HG02973 (cell line): ENCODE measurements around the gene VWF.
"Not testable (repeated sequence)": the region's sequence is repeated elsewhere in the genome, so short reads cannot be mapped to it uniquely, and the experiment has no call there.

Experiments
- ATAC-seq: cut with Tn5 transposase; IDR thresholded peaks from one replicate; pipeline ENCODE4 v1.9.1; 2021; ENCODE audit warnings: moderate library complexity; ENCODE audit not compliant: unreplicated experiment

The VWF gene

DNA sequence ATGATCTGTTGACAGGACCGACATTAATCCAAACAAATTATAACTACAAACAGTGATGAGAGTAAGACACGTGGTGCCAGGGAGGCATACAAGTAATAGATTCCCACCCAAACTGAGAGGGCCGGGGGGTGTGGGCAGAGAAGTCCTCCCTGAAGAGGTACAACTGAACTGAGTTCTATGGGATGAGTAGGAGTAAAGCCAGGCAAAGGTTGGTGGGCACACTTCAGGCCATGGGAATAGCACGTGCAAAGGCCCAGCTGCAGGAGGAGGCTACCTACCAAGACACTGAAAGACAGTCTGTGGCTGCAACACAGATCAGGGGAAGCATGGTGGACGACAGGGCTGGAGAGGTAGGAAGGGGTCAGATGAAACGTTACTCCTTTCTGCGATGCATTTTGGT is 22.0 kb upstream of the VWF start:
- ATAC-seq: no peak

DNA sequence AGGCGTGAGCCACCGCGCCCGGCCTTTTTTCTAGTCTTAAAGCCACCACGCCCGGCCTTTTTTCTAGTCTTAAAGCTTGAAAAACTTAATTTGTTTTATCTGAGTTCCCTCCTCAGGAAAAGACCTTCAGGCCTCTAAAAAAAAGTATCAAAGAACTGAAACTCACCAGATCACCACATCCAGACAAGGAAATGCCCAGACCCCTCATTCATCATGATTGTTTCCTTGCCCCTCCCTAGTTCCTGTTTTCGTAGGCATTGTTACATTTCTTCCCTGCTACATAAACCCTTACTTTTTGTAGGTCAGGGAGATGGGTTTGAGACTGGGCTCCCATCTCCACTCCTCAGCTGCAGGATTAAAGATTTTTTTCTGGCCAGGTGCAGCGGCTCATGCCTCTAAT is 21.1 kb upstream of the VWF start:
- ATAC-seq: no peak

DNA sequence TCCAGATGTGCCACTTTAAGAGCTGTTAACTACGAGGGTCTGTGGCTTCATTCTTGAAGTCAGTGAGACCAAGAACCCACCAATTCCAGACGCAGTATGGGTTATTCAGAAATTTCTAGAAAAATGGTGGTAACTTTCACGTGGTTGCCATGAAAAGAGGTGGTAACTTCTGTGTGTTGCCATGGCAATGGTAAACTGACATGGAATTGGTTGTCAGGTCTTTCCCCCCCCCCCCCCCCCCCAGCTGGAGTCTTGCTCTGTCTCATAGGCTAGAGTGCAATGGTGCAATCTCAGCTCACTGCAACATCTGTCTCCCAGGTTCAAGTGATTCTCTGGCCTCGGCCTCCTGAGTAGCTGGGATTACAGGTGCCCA is 18.8 kb upstream of the VWF start:
- ATAC-seq: no peak

GRCh38 chr12:6142368-6143302 is 18.2 kb upstream of the VWF start:
- ATAC-seq: not testable (repeated sequence)

GRCh38 chr12:6141731-6142367 is 17.4 kb upstream of the VWF start:
- not testable (repeated sequence) for ATAC-seq

- no peak for ATAC-seq
Measured at GRCh38 chr12:6140651-6141447, 16.4 kb upstream of the VWF start.

DNA sequence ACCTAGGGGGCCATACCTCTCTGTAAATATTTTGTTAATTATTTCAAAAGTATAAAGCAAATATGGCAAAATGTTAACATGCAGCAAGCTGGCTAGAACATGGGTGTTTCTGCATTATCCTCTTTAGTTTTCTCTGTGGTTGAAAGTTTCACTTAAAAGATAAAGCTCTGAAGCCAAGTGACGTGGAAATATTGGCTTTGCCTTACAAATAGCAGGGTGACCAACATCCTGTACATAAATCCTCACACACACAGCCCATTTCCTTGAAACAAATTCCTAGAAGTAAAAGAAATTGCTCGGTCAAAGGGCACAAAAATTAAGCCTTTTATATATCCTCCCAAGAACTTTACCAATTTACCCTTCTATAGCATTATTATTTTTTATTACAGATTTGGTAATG is 10.6 kb upstream of the VWF start:
- ATAC-seq: no peak

DNA sequence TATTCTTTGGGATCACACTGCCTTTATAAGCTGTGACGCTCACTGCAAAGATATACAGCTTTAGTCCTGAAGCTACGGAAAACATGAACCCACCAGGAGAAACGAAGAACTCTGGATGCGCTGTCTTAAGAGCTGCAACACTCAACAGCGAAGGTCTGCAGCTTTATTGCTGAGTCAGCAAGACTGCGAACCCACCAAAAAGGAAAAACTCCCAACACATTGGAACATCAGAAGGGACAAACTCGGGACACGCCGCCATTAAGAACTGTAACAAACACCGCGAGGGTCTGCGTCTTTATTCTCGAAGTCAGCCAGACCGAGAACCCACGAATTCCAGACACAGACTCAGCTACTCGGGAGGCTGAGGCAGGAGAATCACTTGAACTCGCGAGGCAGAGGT is 9.2 kb upstream of the VWF start:
- no peak for ATAC-seq

DNA sequence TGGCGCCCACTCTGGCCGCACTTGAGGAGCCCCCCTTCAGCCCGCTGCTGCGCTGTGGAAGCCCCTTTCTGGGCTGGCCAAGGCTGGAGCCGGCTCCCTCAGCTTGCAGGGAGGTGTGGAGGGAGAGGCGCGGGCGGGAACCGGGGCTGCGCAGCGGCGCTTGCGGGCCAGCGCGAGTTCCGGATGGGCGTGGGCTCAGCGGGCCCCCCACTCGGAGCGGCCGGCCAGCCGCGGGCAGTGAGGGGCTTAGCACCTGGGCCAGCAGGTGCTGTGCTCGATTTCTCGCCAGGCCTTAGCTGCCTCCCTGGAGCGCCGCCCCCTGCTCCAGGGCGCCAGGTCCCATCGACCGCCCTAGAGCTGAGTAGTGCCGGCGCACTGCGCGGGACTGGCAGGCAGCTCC is 8.0 kb upstream of the VWF start:
- ATAC-seq: no peak

GRCh38 chr12:6125310-6125608 is 789 bp upstream of the VWF start:
- ATAC-seq: no peak

DNA sequence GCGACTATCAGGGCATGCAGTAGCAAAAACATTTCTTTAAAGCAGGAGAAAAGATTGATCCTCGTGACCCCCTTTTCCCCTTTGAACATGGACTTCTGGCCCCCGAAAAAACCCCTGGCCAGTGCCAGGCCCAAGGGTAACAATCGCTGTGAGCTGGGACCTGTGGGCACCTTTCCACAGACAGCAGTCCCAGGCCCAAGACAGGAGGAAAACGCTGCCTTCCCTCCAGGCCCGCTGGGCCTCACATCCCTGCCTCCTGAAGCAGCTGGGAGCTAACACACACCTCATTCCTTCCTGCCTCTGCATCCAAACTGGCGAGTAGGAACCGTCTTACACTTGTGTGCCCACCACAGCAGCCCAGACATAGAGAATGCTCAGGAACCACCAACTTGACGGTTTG is 1.2 kb downstream of the VWF start:
- no peak for ATAC-seq

DNA sequence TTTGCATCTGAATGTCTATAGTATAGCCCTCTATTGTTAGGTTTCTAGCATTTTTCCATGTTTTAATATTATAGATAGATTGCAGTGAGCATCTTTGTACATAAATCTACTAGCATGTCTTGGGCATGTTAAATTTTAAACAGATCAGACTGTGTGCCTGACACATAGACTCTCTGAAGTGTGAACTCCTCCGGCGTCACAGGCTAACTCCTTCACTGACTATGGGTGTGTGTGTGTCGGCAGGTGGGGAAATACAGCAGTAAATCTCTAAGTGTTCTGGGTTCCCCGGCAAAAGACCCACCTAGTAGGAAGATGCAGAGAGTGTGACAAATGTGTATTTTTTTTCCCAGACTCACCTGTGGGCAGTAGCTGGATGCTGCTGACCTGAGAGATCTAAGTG is 2.3 kb downstream of the VWF start:
- ATAC-seq: no peak

DNA sequence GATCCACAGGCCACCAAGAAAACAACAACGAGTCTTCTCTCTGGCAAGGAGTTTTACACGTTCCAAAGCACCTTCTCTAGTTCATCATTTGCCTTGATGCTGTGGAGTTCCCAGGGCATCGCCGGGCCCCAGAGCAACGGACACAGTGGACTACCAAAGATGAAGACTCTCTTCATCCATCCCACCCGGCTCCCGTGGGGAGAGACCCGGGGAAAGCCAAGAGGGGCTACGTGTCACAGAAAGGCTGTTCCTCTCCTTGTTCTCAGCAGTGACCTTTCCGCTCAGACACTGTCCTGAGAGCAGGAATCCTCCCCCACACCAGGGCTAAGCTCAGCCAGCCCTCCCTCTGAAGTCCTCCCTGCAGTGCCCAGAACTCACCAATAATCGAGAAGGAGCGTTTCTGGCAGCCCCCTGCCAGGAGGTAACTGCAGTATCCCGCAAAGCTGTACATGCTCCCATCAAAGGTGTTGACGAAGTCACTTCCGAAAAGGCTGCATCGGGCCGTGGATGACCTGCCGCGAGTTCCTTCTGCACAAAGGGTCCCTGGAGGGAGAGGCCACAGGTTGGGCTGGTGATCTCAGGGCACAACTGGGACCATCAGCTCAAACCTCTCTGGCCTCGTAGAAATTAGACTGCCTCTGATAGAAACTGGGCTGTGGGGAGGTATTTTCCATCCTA is 3.5 kb downstream of the VWF start:
- ATAC-seq: no peak

DNA sequence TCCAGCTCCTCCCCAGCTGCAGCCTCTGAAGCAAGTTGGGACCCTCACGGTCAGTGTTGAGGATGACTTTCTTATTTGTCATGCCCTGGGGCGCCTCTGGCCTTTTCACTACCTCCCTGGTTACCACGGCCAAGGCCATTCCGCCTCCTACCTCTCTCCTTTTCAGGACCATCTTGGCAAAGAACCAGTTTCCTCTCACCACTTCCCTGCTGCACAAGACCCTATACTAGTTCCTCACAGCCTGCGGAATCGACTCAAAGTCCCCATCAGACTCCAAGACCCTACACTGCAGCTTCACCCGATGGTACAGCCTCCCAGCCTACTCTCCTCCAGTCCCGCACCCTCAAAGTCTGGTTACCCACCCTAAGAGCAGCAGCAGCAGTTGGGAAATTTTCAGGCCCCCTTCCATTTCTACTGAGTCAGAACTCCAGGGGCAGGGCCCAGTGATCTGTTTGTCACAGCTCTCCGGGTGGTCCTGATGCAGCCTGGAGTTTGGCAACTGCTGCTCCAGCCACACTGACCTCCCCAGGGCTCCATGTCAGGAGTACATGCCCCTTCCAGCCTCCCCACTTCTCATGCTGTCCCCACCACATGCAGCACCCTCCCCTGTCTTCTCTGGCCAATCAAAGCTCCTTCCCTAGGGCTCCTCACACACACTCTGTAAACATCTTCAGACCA is 5.4 kb downstream of the VWF start:
- ATAC-seq: no peak

GRCh38 chr12:6116471-6117021 is 7.9 kb downstream of the VWF start:
- ATAC-seq: no peak

DNA sequence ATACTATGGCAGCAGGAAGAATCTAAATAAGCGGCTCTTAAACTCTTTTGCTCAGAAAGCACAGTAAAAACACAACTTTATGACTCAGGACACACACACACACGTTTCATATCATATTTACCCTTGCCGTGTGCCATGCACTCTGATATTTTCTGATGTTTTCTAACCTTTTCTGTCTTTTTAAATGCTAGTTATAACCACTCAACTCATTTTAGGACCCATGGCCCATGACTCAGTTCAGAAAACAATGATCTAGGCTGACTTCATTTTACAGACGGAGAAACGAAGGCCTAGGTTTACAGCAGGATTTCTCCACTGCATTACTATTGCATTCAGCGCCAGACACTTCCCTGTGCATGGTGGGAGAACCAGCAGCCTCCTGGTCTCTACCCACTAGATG is 9.1 kb downstream of the VWF start:
- ATAC-seq: no peak

- ATAC-seq: no peak
Measured at GRCh38 chr12:6114476-6114870, 10.0 kb downstream of the VWF start.

DNA sequence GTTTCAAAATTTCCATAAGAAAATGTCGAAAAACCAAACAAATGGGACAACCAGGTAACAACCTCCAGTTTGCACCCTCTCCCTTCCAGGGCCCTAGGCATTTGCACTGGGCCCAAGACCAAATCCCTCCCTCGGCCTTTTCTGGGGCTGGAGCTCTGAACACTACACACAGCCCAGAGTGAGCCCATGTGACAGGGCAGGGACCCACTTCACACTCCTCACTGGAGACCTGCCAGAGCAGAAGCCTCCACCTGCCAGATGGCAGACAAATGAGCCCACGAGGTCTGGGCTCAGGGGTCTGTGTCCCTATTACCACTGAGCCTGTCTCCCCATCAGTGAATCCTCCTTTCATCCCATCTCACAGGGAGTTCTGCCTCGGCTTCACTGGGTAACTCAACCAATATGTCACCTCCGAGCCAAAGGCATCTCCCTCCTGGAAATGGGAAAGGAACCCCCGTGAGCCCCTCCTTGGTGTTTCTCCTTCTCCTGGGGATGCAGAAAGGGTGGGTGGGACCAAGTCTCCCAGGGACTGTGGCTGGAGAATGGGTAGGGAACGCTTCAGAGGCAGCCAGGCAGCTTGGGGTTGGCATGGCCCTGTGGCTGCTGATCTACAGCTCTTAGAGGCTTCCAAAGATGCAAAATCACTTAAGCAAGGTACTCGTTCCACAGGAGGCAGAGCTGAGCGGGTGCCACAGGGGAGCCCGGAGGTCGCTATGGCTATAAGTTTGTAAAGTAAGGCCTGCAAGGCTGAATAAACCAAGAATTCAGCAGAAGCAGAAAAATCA is 10.6 kb downstream of the VWF start:
- no peak for ATAC-seq

- no peak for ATAC-seq
Measured at GRCh38 chr12:6112004-6112403, 12.5 kb downstream of the VWF start.

GRCh38 chr12:6110006-6110405 is 14.5 kb downstream of the VWF start:
- ATAC-seq: no peak
